ENCODE results near the gene KCTD3. TPM values are rescaled to one million over a fixed set of nuclear protein-coding genes. Genes with fewer than 3 reads are reported as not detected.
A peak's percentile ranks its signal among the peaks of the same experiment; 100 is the strongest.

Gene KCTD3
- total RNA-seq = 1 to 10 TPM; 6.7 to 7.4 TPM

- peak within 1 kb of the TSS; percentile 91 for H3K4me3 Mint-ChIP-seq
- H3K9me3 Mint-ChIP-seq = no peaks in the 10 kb centered on the region
- DNase-seq = peak; percentile 53
- peaks cover 8% of the 10 kb centered on the region for H3K27me3 Mint-ChIP-seq
- H3K36me3 Mint-ChIP-seq (ENCODE audit: low read depth) = no peaks in the 10 kb centered on the region
- peak within 1 kb of the TSS; percentile 90 for H3K27ac Mint-ChIP-seq
- POLR2A ChIA-PET = no interaction called here
- peaks cover 32% of the 10 kb centered on the region for H3K4me1 Mint-ChIP-seq
- CTCF ChIA-PET = interaction anchor here (1.2 kb wide), 1 partner anchor 41 kb away, joined by 3 read pairs; no protein-coding TSS in a partner anchor
Measured at GRCh38 chr1:215566556-215567490, at the start of gene KCTD3. Gene KCTD3, plus strand, starts transcription at chr1:215567304. Its CDS starts 382 bp downstream, at chr1:215567686.

GRCh38 chr1:215517441-215517891, 49.6 kb upstream of the KCTD3 start:
- Mint-ChIP-seq H3K27ac (no peak overlapping the region), H3K36me3 (ENCODE audit: low read depth) (no peaks in the 10 kb centered on the region), H3K4me1 (no peaks in the 10 kb centered on the region), H3K9me3 (no peaks in the 10 kb centered on the region), H3K27me3 (no peaks in the 10 kb centered on the region), H3K4me3 (no peak overlapping the region)
- ChIA-PET POLR2A (no interaction called here), CTCF (no interaction called here)
- no peak for DNase-seq

- ChIA-PET POLR2A (no interaction called here), CTCF (no interaction called here)
- no peaks in the 10 kb centered on the region for H3K36me3 Mint-ChIP-seq (ENCODE audit: low read depth)
- no peaks in the 10 kb centered on the region for H3K27me3 Mint-ChIP-seq
- no peak for DNase-seq
- H3K4me1 Mint-ChIP-seq = no peaks in the 10 kb centered on the region
- no peaks in the 10 kb centered on the region for H3K9me3 Mint-ChIP-seq
- H3K27ac Mint-ChIP-seq = no peak overlapping the region
- no peak overlapping the region for H3K4me3 Mint-ChIP-seq
Measured at GRCh38 chr1:215518594-215518993, 48.5 kb upstream of the KCTD3 start.

- no peak for DNase-seq
- ChIA-PET POLR2A (no interaction called here), CTCF (no interaction called here)
- no peak overlapping the region for H3K27ac Mint-ChIP-seq
- H3K9me3 Mint-ChIP-seq = no peaks in the 10 kb centered on the region
- H3K4me3 Mint-ChIP-seq = no peak overlapping the region
- no peaks in the 10 kb centered on the region for H3K27me3 Mint-ChIP-seq
- H3K36me3 Mint-ChIP-seq (ENCODE audit: low read depth) = no peaks in the 10 kb centered on the region
- no peaks in the 10 kb centered on the region for H3K4me1 Mint-ChIP-seq
Measured at GRCh38 chr1:215521279-215521678, 45.8 kb upstream of the KCTD3 start.

GRCh38 chr1:215523128-215523861, 43.8 kb upstream of the KCTD3 start:
- no peak for DNase-seq
- no peaks in the 10 kb centered on the region for H3K4me1 Mint-ChIP-seq
- H3K27ac Mint-ChIP-seq = no peak overlapping the region
- H3K9me3 Mint-ChIP-seq = no peaks in the 10 kb centered on the region
- H3K4me3 Mint-ChIP-seq = no peak overlapping the region
- POLR2A ChIA-PET = no interaction called here
- H3K36me3 Mint-ChIP-seq (ENCODE audit: low read depth) = no peaks in the 10 kb centered on the region
- CTCF ChIA-PET = no interaction called here
- peaks cover 2% of the 10 kb centered on the region for H3K27me3 Mint-ChIP-seq

- Mint-ChIP-seq H3K27me3 (peaks cover 2% of the 10 kb centered on the region), H3K36me3 (ENCODE audit: low read depth) (no peaks in the 10 kb centered on the region)
Measured at GRCh38 chr1:215523906-215524305, 43.2 kb upstream of the KCTD3 start.

GRCh38 chr1:215526147-215526845, 40.8 kb upstream of the KCTD3 start:
- DNase-seq = no peak
- H3K4me1 Mint-ChIP-seq = peaks cover 6% of the 10 kb centered on the region
- no peaks in the 10 kb centered on the region for H3K36me3 Mint-ChIP-seq (ENCODE audit: low read depth)
- ChIA-PET CTCF (interaction anchor here (0.9 kb wide), 1 partner anchor 17 kb away, joined by 4 read pairs; no protein-coding TSS in a partner anchor), POLR2A (interaction anchor here (0.6 kb wide), 1 partner anchor 672 kb away, joined by 6 read pairs; no protein-coding TSS in a partner anchor)
- no peak overlapping the region for H3K4me3 Mint-ChIP-seq
- H3K27me3 Mint-ChIP-seq = peaks cover 6% of the 10 kb centered on the region
- no peaks in the 10 kb centered on the region for H3K9me3 Mint-ChIP-seq
- no peak overlapping the region for H3K27ac Mint-ChIP-seq

More at GRCh38 chr1:215523906-215524305, 43.2 kb upstream of the KCTD3 start:
- H3K4me3 Mint-ChIP-seq = no peak overlapping the region
- CTCF ChIA-PET = no interaction called here
- H3K4me1 Mint-ChIP-seq = no peaks in the 10 kb centered on the region
- H3K27ac Mint-ChIP-seq = no peak overlapping the region
- no peaks in the 10 kb centered on the region for H3K9me3 Mint-ChIP-seq
- no peak for DNase-seq
- POLR2A ChIA-PET = no interaction called here

GRCh38 chr1:215526846-215527151, 40.3 kb upstream of the KCTD3 start:
- Mint-ChIP-seq H3K4me3 (no peak overlapping the region), H3K27me3 (peaks cover 6% of the 10 kb centered on the region), H3K4me1 (peaks cover 6% of the 10 kb centered on the region), H3K9me3 (no peaks in the 10 kb centered on the region), H3K36me3 (ENCODE audit: low read depth) (no peaks in the 10 kb centered on the region), H3K27ac (no peak overlapping the region)
- no peak for DNase-seq
- ChIA-PET POLR2A (no interaction called here), CTCF (interaction anchor here (0.9 kb wide), 1 partner anchor 18 kb away, joined by 4 read pairs; no protein-coding TSS in a partner anchor)

GRCh38 chr1:215529111-215529510, 38.0 kb upstream of the KCTD3 start:
- Mint-ChIP-seq H3K27me3 (peaks cover 11% of the 10 kb centered on the region), H3K4me1 (peaks cover 6% of the 10 kb centered on the region), H3K4me3 (no peak overlapping the region), H3K27ac (no peak overlapping the region), H3K9me3 (no peaks in the 10 kb centered on the region), H3K36me3 (ENCODE audit: low read depth) (no peaks in the 10 kb centered on the region)
- POLR2A ChIA-PET = no interaction called here
- CTCF ChIA-PET = no interaction called here
- no peak for DNase-seq

GRCh38 chr1:215529571-215529970, 37.5 kb upstream of the KCTD3 start:
- POLR2A ChIA-PET = no interaction called here
- H3K27ac Mint-ChIP-seq = no peak overlapping the region
- H3K9me3 Mint-ChIP-seq = no peaks in the 10 kb centered on the region
- peaks cover 6% of the 10 kb centered on the region for H3K4me1 Mint-ChIP-seq
- H3K36me3 Mint-ChIP-seq (ENCODE audit: low read depth) = no peaks in the 10 kb centered on the region
- H3K27me3 Mint-ChIP-seq = peaks cover 14% of the 10 kb centered on the region
- H3K4me3 Mint-ChIP-seq = no peak overlapping the region
- CTCF ChIA-PET = no interaction called here
- no peak for DNase-seq

GRCh38 chr1:215530401-215530984, 36.6 kb upstream of the KCTD3 start:
- H3K4me3 Mint-ChIP-seq = no peak overlapping the region
- peaks cover 2% of the 10 kb centered on the region for H3K9me3 Mint-ChIP-seq
- no peak overlapping the region for H3K27ac Mint-ChIP-seq
- CTCF ChIA-PET = no interaction called here
- POLR2A ChIA-PET = no interaction called here
- H3K36me3 Mint-ChIP-seq (ENCODE audit: low read depth) = no peaks in the 10 kb centered on the region
- peaks cover 20% of the 10 kb centered on the region for H3K27me3 Mint-ChIP-seq
- DNase-seq = no peak
- peaks cover 6% of the 10 kb centered on the region for H3K4me1 Mint-ChIP-seq

GRCh38 chr1:215539803-215540570, 27.1 kb upstream of the KCTD3 start:
- H3K36me3 Mint-ChIP-seq (ENCODE audit: low read depth) = no peaks in the 10 kb centered on the region
- ChIA-PET CTCF (no interaction called here), POLR2A (no interaction called here)
- H3K9me3 Mint-ChIP-seq = peaks cover 2% of the 10 kb centered on the region
- H3K4me1 Mint-ChIP-seq = peaks cover 10% of the 10 kb centered on the region
- no peak overlapping the region for H3K4me3 Mint-ChIP-seq
- H3K27me3 Mint-ChIP-seq = peaks cover 27% of the 10 kb centered on the region
- no peak overlapping the region for H3K27ac Mint-ChIP-seq
- DNase-seq = no peak
